B cell (primary cell): ENCODE data around the gene RAD21L1. TPM values are rescaled to one million over a fixed set of nuclear protein-coding genes. Genes with fewer than 3 reads are reported as not detected.

Experiments
- ATAC-seq: fragments of 200-7000 bp; cut with Tn5 transposase; one replicate; pipeline ENCODE4 v1.10.0; 2021; ENCODE audit warnings: low read depth, mild to moderate bottlenecking, moderate number of reproducible peaks, moderate library complexity
- CTCF ChIA-PET: fragments of 350-600 bp; sonication (Branson Sonifier 250); formaldehyde crosslinking; loops from one replicate; lab custom pipeline; 2021; ENCODE audit warnings: antibody characterized with exemption, inconsistent platforms; lab: Charles Lee
- POLR2A ChIA-PET: fragments of 350-600 bp; sonication (Branson Sonifier 250); formaldehyde crosslinking; loops from one replicate; lab custom pipeline; 2021; ENCODE audit warnings: antibody characterized with exemption; lab: Charles Lee
- DNase-seq: peaks from one replicate; pipeline ENCODE4 v3.0.0; 2013
- H2AFZ ChIP-seq: 2 replicates; pipeline ENCODE4 v1.6.1; 2012; ENCODE audit warnings: mild to moderate bottlenecking, low read depth, low read length; ENCODE audit not compliant: insufficient read depth, poor library complexity, severe bottlenecking
- H3K27ac ChIP-seq, 2 donors: 1 replicate in 1 of 2; 2 replicates in 1 of 2; pipeline ENCODE4 v1.5.1; 2012 to 2013; ENCODE audit warnings: low read length in 2 of 2, mild to moderate bottlenecking in 2 of 2, moderate library complexity in 1 of 2
- H3K27me3 ChIP-seq, 4 experiments: fragments of 200-600 bp in 1 of 4; sonication (generic) in 1 of 4; replicated peaks in 1 of 4; 1 replicate in 2 of 4; 2 replicates in 2 of 4; pipeline versions ENCODE4 v1.6.1 to v1.7.0; 2013 to 2016; ENCODE audit warnings: low read length in 3 of 4, mild to moderate bottlenecking in 2 of 4, mixed read lengths in 1 of 4, moderate library complexity in 1 of 4; ENCODE audit not compliant: insufficient read depth in 4 of 4, control insufficient read depth in 3 of 4; ENCODE audit errors: control extremely low read depth in 1 of 4
- H3K36me3 ChIP-seq, 2 experiments: replicated peaks in 1 of 2; 1 replicate in 1 of 2; 2 replicates in 1 of 2; pipeline versions ENCODE4 v1.6.1 to v1.7.1; 2013; ENCODE audit warnings: low read length in 1 of 2; ENCODE audit not compliant: insufficient read depth in 2 of 2, control insufficient read depth in 1 of 2; ENCODE audit errors: control extremely low read depth in 1 of 2, extremely low read depth in 1 of 2
- H3K4me1 ChIP-seq, 2 donors: fragments of 200-600 bp in 1 of 2; sonication (generic) in 1 of 2; 1 replicate in 1 of 2; 2 replicates in 1 of 2; pipeline versions ENCODE4 v1.5.1 to v1.6.1; 2013 to 2017; ENCODE audit warnings: low read length in 2 of 2; ENCODE audit not compliant: control insufficient read depth in 2 of 2, insufficient read depth in 2 of 2
- H3K4me2 ChIP-seq: replicated peaks from 2 replicates; pipeline ENCODE3; 2012; ENCODE audit warnings: mild to moderate bottlenecking, low read depth, low read length; ENCODE audit not compliant: poor library complexity, severe bottlenecking
- H3K4me3 ChIP-seq, 5 experiments: fragments of 200-600 bp in 1 of 5; sonication (generic) in 1 of 5; 1 replicate in 3 of 5; 2 replicates in 2 of 5; pipeline versions ENCODE4 v1.5.1 to v1.7.0; 2011 to 2016; ENCODE audit warnings: low read length in 4 of 5, mild to moderate bottlenecking in 4 of 5, low read depth in 2 of 5, control low read depth in 1 of 5, moderate library complexity in 1 of 5; ENCODE audit not compliant: insufficient read depth in 1 of 5; ENCODE audit errors: control extremely low read depth in 1 of 5, extremely low read depth in 1 of 5
- H3K79me2 ChIP-seq: fragments of 200-600 bp; sonication (generic); one replicate; pipeline ENCODE4 v1.6.0; 2016; ENCODE audit warnings: low read length; ENCODE audit not compliant: control insufficient read depth, insufficient read depth
- H3K9ac ChIP-seq: fragments of 200-600 bp; sonication (generic); 2 replicates; pipeline ENCODE4 v1.6.1; 2017; ENCODE audit warnings: mild to moderate bottlenecking, low read length, moderate library complexity
- H3K9me3 ChIP-seq, 3 donors: one replicate each; pipeline versions ENCODE4 v1.6.1 to v1.7.1; 2013; ENCODE audit warnings: low read length in 2 of 3; ENCODE audit not compliant: control insufficient read depth in 2 of 3, insufficient read depth in 1 of 3; ENCODE audit errors: control extremely low read depth in 1 of 3
- H4K20me1 ChIP-seq: 2 replicates; pipeline ENCODE4 v1.6.0; 2012; ENCODE audit warnings: mild to moderate bottlenecking, low read length; ENCODE audit not compliant: insufficient read depth, control insufficient read depth, poor library complexity, severe bottlenecking
- H3K27ac Mint-ChIP-seq: one replicate; pipeline ENCODE4 v1.8.0; 2021; ENCODE audit warnings: mixed read lengths
- H3K27me3 Mint-ChIP-seq: one replicate; pipeline ENCODE4 v1.8.0; 2021; ENCODE audit warnings: mixed read lengths
- H3K4me1 Mint-ChIP-seq: one replicate; pipeline ENCODE4 v1.8.0; 2021; ENCODE audit warnings: mixed read lengths
- H3K4me3 Mint-ChIP-seq: one replicate; pipeline ENCODE4 v1.8.0; 2021; ENCODE audit warnings: mixed read lengths
- H3K9me3 Mint-ChIP-seq: one replicate; pipeline ENCODE4 v1.8.0; 2022; ENCODE audit warnings: mixed read lengths; ENCODE audit not compliant: insufficient read depth
- EZH2 ChIP-seq: IDR thresholded peaks from 2 replicates; pipeline ENCODE4 v1.6.1; 2012; ENCODE audit warnings: borderline replicate concordance, low read depth, mild to moderate bottlenecking, moderate library complexity, low read length; ENCODE audit not compliant: insufficient read depth, poor library complexity, severe bottlenecking
- WGBS: methylation state at CpG from one replicate; pipeline ENCODE4 v1.1.5; 2013; ENCODE audit warnings: missing lambda C conversion rate; ENCODE audit not compliant: insufficient coverage; 5-methylcytosine and 5-hydroxymethylcytosine counted together
- intact Hi-C: fragments of 100-400 bp; cut with micrococcal nuclease; formaldehyde crosslinking; loops from one replicate; pipeline ENCODE4 v1.10.0; 2022
- polyA plus RNA-seq: library from polyadenylated mRNA; depleted of rRNA; stranded (reverse); fragments of >200 nt; gene quantifications from 2 replicates; pipeline ENCODE4 v1.2.3, GENCODE V29; 2012
- total RNA-seq, 2 donors: library from RNA; stranded (reverse); fragments of 120-200 nt in 1 of 2; gene quantifications; 1 replicate in 1 of 2; 2 replicates in 1 of 2; pipeline versions ENCODE4 v1.2.3 to v1.2.4, GENCODE V29; 2013 to 2022
- TF ChIP-seq, protein P1 (sequence below): fragments of 200-600 bp; IDR thresholded peaks from one replicate; pipeline ENCODE4 v1.8.0; 2022; ENCODE audit warnings: antibody characterized with exemption, mild to moderate bottlenecking

RAD21L1 gene
- total and polyA plus RNA-seq, 2 donors (not counting 1 experiment from before 2014, with no cell fraction given) = not detected

DNA sequence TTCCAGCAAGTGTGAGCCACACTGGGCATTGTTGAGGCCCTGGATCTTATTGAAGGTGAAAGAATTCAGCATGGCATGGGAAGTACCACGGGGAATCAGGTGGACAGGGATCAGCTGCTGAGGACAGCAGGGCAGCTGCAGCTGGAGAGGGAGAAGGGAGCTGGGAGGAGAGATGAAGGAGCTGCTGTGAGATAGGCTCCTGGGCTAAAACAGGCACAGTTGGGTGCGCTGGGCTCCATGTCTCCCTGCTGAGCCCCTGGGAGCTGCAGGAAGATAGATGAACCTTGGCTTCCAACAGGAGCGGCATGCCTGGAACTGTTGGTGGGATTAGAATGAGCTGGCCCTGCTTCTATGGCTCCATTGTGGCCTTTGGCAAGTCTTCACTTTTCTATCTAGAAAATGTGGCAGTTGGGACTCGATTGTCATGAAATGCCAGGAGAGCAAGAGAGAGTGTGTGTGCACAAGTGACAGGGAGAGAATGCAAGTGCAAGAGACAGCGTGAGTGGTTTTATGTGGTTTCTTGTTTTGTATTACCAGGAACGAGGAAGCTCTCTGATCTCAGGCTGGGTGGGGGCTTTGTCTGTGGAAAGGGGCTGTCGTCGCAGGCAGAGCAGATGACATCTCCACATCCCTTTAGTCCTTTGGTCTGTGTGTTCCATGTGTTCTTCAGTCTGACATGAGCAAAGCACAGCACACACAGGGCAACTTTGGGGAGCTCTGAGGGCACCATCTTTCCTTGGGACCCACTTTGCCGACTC, 60.6 kb downstream of the RAD21L1 start:
- no peaks in the 10 kb centered on the region for H3K9me3 ChIP-seq
- no peaks in the 10 kb centered on the region for H3K27me3 ChIP-seq
- no peaks in the 10 kb centered on the region for H3K4me1 ChIP-seq
- no peak overlapping the region for H3K4me3 ChIP-seq
- Mint-ChIP-seq H3K4me1 (no peaks in the 10 kb centered on the region), H3K27me3 (peaks cover 10% of the 10 kb centered on the region), H3K4me3 (no peak overlapping the region), H3K9me3 (no peaks in the 10 kb centered on the region), H3K27ac (no peak overlapping the region)
- H3K27ac ChIP-seq = no peak overlapping the region
- CTCF ChIA-PET = interaction anchor here (1.0 kb wide), 1 partner anchor 74 kb away, joined by 3 read pairs; no protein-coding TSS in a partner anchor
- H4K20me1 ChIP-seq = no peaks in the 10 kb centered on the region
- intact Hi-C loops = no loop called here
- ATAC-seq (no peak), DNase-seq (no peak)
- no peaks in the 10 kb centered on the region for H3K36me3 ChIP-seq
- no peaks in the 10 kb centered on the region for H3K79me2 ChIP-seq
- TF ChIP-seq, protein P1, sequence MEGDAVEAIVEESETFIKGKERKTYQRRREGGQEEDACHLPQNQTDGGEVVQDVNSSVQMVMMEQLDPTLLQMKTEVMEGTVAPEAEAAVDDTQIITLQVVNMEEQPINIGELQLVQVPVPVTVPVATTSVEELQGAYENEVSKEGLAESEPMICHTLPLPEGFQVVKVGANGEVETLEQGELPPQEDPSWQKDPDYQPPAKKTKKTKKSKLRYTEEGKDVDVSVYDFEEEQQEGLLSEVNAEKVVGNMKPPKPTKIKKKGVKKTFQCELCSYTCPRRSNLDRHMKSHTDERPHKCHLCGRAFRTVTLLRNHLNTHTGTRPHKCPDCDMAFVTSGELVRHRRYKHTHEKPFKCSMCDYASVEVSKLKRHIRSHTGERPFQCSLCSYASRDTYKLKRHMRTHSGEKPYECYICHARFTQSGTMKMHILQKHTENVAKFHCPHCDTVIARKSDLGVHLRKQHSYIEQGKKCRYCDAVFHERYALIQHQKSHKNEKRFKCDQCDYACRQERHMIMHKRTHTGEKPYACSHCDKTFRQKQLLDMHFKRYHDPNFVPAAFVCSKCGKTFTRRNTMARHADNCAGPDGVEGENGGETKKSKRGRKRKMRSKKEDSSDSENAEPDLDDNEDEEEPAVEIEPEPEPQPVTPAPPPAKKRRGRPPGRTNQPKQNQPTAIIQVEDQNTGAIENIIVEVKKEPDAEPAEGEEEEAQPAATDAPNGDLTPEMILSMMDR = no peak
- TF ChIP-seq EZH2 = no peak
- 69% methylated on average over 8 of the region's 9 CpGs for WGBS
- POLR2A ChIA-PET = no interaction called here
- H2AFZ ChIP-seq = no peak overlapping the region
- H3K9ac ChIP-seq = no peak overlapping the region
- no peak overlapping the region for H3K4me2 ChIP-seq

GRCh38 chr20:1287306-1287705, 61.5 kb downstream of the RAD21L1 start:
- Mint-ChIP-seq H3K4me1 (no peaks in the 10 kb centered on the region), H3K4me3 (no peak overlapping the region), H3K27me3 (peaks cover 10% of the 10 kb centered on the region), H3K27ac (no peak overlapping the region), H3K9me3 (no peaks in the 10 kb centered on the region)
- Histone ChIP-seq H3K4me2 (no peak overlapping the region), H3K36me3 (no peaks in the 10 kb centered on the region), H4K20me1 (no peaks in the 10 kb centered on the region), H3K9ac (no peak overlapping the region), H3K4me1 (no peaks in the 10 kb centered on the region), H3K9me3 (no peaks in the 10 kb centered on the region), H3K27me3 (no peaks in the 10 kb centered on the region), H3K79me2 (no peaks in the 10 kb centered on the region), H2AFZ (no peak overlapping the region), H3K27ac (no peak overlapping the region), H3K4me3 (no peak overlapping the region)
- TF ChIP-seq, protein P1 = no peak
- TF ChIP-seq EZH2 = no peak
- WGBS = no CpG with 5 or more reads among the region's 1 CpG
- intact Hi-C loops = no loop called here
- ChIA-PET POLR2A (no interaction called here), CTCF (interaction anchor here (1.0 kb wide), 1 partner anchor 75 kb away, joined by 3 read pairs; no protein-coding TSS in a partner anchor)
- DNase-seq (no peak), ATAC-seq (no peak)
